22Rv1 (cell line): ENCODE results near the gene RASGEF1B.

Experiments
- CTCF ChIP-seq: fragments of 450-650 bp; IDR thresholded peaks from 2 replicates; pipeline ENCODE4 v1.5.1; 2017; ENCODE audit warnings: mild to moderate bottlenecking
- ZFX ChIP-seq: fragments of 450-650 bp; IDR thresholded peaks from 2 replicates; pipeline ENCODE4 v1.6.1; 2017; ENCODE audit warnings: antibody characterized with exemption, borderline replicate concordance

DNA sequence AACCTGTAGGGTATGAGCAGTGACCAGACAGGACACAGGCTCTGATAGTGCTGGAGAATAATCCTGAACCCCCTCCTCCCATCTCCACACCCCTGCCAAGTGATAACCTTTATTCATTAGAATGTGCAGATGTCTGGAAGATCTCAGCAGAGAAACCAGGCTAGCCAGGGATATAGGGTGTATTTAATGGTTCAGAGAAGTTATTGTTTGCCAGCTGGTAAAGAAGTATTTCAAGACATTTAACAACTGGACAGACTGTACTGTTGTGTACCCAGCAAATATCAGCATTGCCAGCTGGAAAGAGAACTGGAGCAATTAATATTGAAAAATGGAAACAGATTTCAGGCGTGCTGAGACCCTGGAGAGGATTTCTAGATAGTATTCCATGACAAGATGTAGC lies 94.5 kb downstream of the RASGEF1B start:
- TF ChIP-seq CTCF (no peak), ZFX (no peak)
